Measurements from ENCODE around the gene POLD4. TPM values are rescaled to one million over a fixed set of nuclear protein-coding genes. Genes with fewer than 3 reads are reported as not detected.

The POLD4 gene
- total RNA-seq, 2 experiments from 2014 or later: 40.7 to 42.0 TPM

GRCh38 chr11:67366961-67367760 is 13.8 kb upstream of the POLD4 start:
- CTCF ChIA-PET: interaction anchor here (1.6 to 3.2 kb wide), 2 partner anchors 15 to 16 kb away, joined by 4 to 13 read pairs; no protein-coding TSS in a partner anchor
- intact Hi-C loops (cut with micrococcal nuclease): no loop called here
- no peak for DNase-seq
- H3K27me3 Mint-ChIP-seq (ENCODE audit: low read depth): peaks cover 13% of the 10 kb centered on the region
- no peak overlapping the region for H3K4me3 Mint-ChIP-seq
- H3K4me1 Mint-ChIP-seq (ENCODE audit: low read depth): peaks cover 21% of the 10 kb centered on the region
- no peak overlapping the region for H3K27ac Mint-ChIP-seq
- H3K9me3 Mint-ChIP-seq: no peaks in the 10 kb centered on the region
- no peaks in the 10 kb centered on the region for H3K36me3 Mint-ChIP-seq (ENCODE audit: low read depth)

- H3K27me3 Mint-ChIP-seq (ENCODE audit: low read depth): peaks cover 9% of the 10 kb centered on the region
- H3K4me1 Mint-ChIP-seq (ENCODE audit: low read depth): peaks cover 17% of the 10 kb centered on the region
- H3K4me3 Mint-ChIP-seq: no peak overlapping the region
- CTCF ChIA-PET: interaction anchor here (3.2 kb wide), 1 partner anchor 15 kb away, joined by 13 read pairs; no protein-coding TSS in a partner anchor
- no peak for DNase-seq
- no peaks in the 10 kb centered on the region for H3K9me3 Mint-ChIP-seq
- H3K27ac Mint-ChIP-seq: no peak overlapping the region
- intact Hi-C loops (cut with micrococcal nuclease): no loop called here
- no peaks in the 10 kb centered on the region for H3K36me3 Mint-ChIP-seq (ENCODE audit: low read depth)
Measured at GRCh38 chr11:67366546-67366945, 13.2 kb upstream of the POLD4 start.

GRCh38 chr11:67365736-67366444 is 12.5 kb upstream of the POLD4 start:
- CTCF ChIA-PET: interaction anchor here (0.6 to 17.3 kb wide), 4 partner anchors 9 to 25 kb away, joined by 3 to 636 read pairs (median 10); partner anchors contain the start of gene CLCF1
- intact Hi-C loops (cut with micrococcal nuclease): no loop called here
- Mint-ChIP-seq H3K27ac (no peak overlapping the region), H3K27me3 (ENCODE audit: low read depth) (peaks cover 4% of the 10 kb centered on the region), H3K36me3 (ENCODE audit: low read depth) (no peaks in the 10 kb centered on the region), H3K4me3 (no peak overlapping the region), H3K4me1 (ENCODE audit: low read depth) (peaks cover 12% of the 10 kb centered on the region), H3K9me3 (no peaks in the 10 kb centered on the region)
- DNase-seq: no peak

GRCh38 chr11:67364783-67365722 is 11.7 kb upstream of the POLD4 start:
- Mint-ChIP-seq H3K27me3 (ENCODE audit: low read depth) (no peaks in the 10 kb centered on the region), H3K27ac (no peak overlapping the region), H3K9me3 (no peaks in the 10 kb centered on the region), H3K36me3 (ENCODE audit: low read depth) (no peaks in the 10 kb centered on the region), H3K4me1 (ENCODE audit: low read depth) (peaks cover 12% of the 10 kb centered on the region), H3K4me3 (no peak overlapping the region)
- CTCF ChIA-PET: interaction anchor here (0.6 to 17.3 kb wide), 5 partner anchors 8 to 26 kb away, joined by 3 to 636 read pairs (median 6); partner anchors contain the start of gene CLCF1
- DNase-seq: no peak
- intact Hi-C loops (cut with micrococcal nuclease): no loop called here

GRCh38 chr11:67364169-67364568 is 10.8 kb upstream of the POLD4 start:
- Mint-ChIP-seq H3K36me3 (ENCODE audit: low read depth) (no peaks in the 10 kb centered on the region), H3K4me1 (ENCODE audit: low read depth) (peaks cover 12% of the 10 kb centered on the region), H3K27ac (no peak overlapping the region), H3K4me3 (no peak overlapping the region), H3K27me3 (ENCODE audit: low read depth) (no peaks in the 10 kb centered on the region), H3K9me3 (no peaks in the 10 kb centered on the region)
- DNase-seq: no peak
- CTCF ChIA-PET: interaction anchor here (0.7 to 17.3 kb wide), 3 partner anchors 9 to 14 kb away, joined by 4 to 636 read pairs (median 13); partner anchors contain the start of gene CLCF1
- intact Hi-C loops (cut with micrococcal nuclease): no loop called here

- Mint-ChIP-seq H3K36me3 (ENCODE audit: low read depth) (no peaks in the 10 kb centered on the region), H3K4me3 (no peak overlapping the region), H3K27me3 (ENCODE audit: low read depth) (no peaks in the 10 kb centered on the region), H3K9me3 (no peaks in the 10 kb centered on the region), H3K27ac (no peak overlapping the region), H3K4me1 (ENCODE audit: low read depth) (peaks cover 20% of the 10 kb centered on the region)
- no peak for DNase-seq
- CTCF ChIA-PET: interaction anchor here (1.3 to 17.3 kb wide), 4 partner anchors 13 to 111 kb away, joined by 3 to 636 read pairs (median 26); partner anchors contain the start of genes CLCF1 and TMEM134
- intact Hi-C loops (cut with micrococcal nuclease): loop anchor here (1.0 kb wide), 1 partner anchor 24 kb away; no protein-coding TSS in a partner anchor
Measured at GRCh38 chr11:67357831-67358670, 4.7 kb upstream of the POLD4 start.

GRCh38 chr11:67356864-67357561 is 3.7 kb upstream of the POLD4 start:
- Mint-ChIP-seq H3K36me3 (ENCODE audit: low read depth) (no peaks in the 10 kb centered on the region), H3K27me3 (ENCODE audit: low read depth) (no peaks in the 10 kb centered on the region), H3K4me1 (ENCODE audit: low read depth) (peaks cover 28% of the 10 kb centered on the region), H3K4me3 (peak overlapping the region; percentile 20), H3K9me3 (no peaks in the 10 kb centered on the region), H3K27ac (peak overlapping the region; percentile 75)
- CTCF ChIA-PET: interaction anchor here (0.8 to 17.3 kb wide), 17 partner anchors 8 to 226 kb away, joined by 3 to 636 read pairs (median 4); partner anchors contain the start of genes CLCF1, PPP1CA, RAD9A and TBC1D10C
- DNase-seq: peak; percentile 82
- intact Hi-C loops (cut with micrococcal nuclease): loop anchor here (1.0 kb wide), 1 partner anchor 25 kb away; no protein-coding TSS in a partner anchor

GRCh38 chr11:67356387-67356863 is 3.1 kb upstream of the POLD4 start:
- Mint-ChIP-seq H3K27me3 (ENCODE audit: low read depth) (no peaks in the 10 kb centered on the region), H3K36me3 (ENCODE audit: low read depth) (no peaks in the 10 kb centered on the region), H3K27ac (peak overlapping the region; percentile 75), H3K4me1 (ENCODE audit: low read depth) (peaks cover 32% of the 10 kb centered on the region), H3K9me3 (no peaks in the 10 kb centered on the region), H3K4me3 (peak overlapping the region; percentile 20)
- no peak for DNase-seq
- CTCF ChIA-PET: interaction anchor here (0.8 to 17.3 kb wide), 16 partner anchors 9 to 228 kb away, joined by 3 to 636 read pairs (median 4); partner anchors contain the start of genes CLCF1, GSTP1, PPP1CA and RAD9A
- intact Hi-C loops (cut with micrococcal nuclease): no loop called here

GRCh38 chr11:67355794-67356386 is 2.5 kb upstream of the POLD4 start:
- Mint-ChIP-seq H3K4me3 (no peak overlapping the region), H3K36me3 (ENCODE audit: low read depth) (no peaks in the 10 kb centered on the region), H3K27ac (peak overlapping the region; percentile 60), H3K4me1 (ENCODE audit: low read depth) (peaks cover 38% of the 10 kb centered on the region), H3K27me3 (ENCODE audit: low read depth) (no peaks in the 10 kb centered on the region), H3K9me3 (no peaks in the 10 kb centered on the region)
- intact Hi-C loops (cut with micrococcal nuclease): no loop called here
- DNase-seq: no peak
- CTCF ChIA-PET: interaction anchor here (0.7 to 17.3 kb wide), 16 partner anchors 8 to 228 kb away, joined by 3 to 636 read pairs (median 4); partner anchors contain the start of genes CLCF1, GSTP1, PPP1CA and TBC1D10C

All from activated naive CD4-positive, alpha-beta T cell treated with anti-CD3 and anti-CD28 coated beads for 36 hours (primary cell).